ENCODE results near the gene TUBGCP6.

TUBGCP6 gene

DNA sequence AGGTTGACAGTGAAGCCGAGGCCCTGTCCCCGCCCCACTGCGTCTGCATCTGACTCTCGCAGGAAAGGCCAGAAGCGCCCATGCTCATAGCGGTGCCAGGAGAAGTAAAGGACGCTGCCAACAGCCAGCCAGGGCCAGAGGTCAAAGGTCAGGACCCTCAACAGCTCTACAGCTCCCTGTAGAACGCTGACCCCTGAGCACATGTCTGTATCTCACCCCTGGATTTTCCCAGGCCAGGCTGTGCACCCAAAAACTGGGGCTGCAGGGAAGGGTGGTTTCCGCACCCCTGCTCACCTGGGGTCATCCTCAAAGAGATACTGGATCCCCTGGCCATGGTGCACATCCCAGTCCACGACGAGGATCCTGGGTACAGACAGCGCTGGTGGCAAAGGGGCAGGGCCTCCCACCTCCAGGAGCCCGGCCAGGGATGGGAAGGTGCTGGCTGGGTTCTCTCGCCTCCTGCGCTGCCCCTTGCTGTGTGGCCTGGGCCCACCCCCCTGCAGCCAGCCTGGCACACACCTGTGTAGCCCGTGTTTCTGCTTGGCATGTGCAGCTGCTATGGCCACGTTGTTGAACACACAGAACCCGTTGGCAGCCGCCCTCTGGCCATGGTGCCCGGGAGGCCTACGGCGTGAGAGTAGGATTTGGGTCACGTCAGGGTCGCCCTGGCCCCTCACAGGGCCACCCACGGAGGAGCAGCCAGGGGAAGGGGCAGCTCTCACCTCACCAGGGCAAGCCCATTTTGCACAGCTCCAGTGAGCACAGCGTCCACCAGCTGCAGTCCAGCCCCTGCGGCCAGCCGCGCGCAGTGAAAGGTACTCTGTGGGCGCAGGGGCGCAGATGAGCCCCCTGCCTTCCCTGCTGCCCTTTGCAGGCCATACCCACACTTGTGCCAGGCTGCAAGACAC, 4.8 kb upstream of the TUBGCP6 start:
- DNase-seq = no peak

- DNase-seq = no peak
Measured at GRCh38 chr22:50248196-50249081, 3.6 kb upstream of the TUBGCP6 start.

DNA sequence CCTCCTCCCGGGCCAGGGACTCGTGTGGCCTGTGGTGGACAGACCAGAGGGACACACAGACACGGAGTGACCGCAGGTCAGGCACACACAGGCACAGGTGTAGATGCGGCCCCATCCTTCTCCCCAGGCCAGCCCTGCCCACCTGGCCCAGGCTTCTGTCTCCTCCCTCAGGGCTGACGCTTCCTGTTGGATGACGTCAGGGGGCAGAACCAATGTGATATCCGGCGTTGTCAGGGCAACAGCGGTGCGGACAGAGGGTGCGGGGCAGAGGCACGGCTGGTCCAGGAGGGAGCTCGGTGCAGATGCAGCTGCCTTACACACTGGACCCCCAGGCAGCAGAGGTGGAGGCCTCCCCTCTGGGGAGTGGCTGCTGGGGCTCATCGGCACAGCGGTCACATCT, 2.9 kb upstream of the TUBGCP6 start:
- peak; percentile 78 for DNase-seq

GRCh38 chr22:50246242-50247175, 1.7 kb upstream of the TUBGCP6 start:
- DNase-seq = no peak

DNA sequence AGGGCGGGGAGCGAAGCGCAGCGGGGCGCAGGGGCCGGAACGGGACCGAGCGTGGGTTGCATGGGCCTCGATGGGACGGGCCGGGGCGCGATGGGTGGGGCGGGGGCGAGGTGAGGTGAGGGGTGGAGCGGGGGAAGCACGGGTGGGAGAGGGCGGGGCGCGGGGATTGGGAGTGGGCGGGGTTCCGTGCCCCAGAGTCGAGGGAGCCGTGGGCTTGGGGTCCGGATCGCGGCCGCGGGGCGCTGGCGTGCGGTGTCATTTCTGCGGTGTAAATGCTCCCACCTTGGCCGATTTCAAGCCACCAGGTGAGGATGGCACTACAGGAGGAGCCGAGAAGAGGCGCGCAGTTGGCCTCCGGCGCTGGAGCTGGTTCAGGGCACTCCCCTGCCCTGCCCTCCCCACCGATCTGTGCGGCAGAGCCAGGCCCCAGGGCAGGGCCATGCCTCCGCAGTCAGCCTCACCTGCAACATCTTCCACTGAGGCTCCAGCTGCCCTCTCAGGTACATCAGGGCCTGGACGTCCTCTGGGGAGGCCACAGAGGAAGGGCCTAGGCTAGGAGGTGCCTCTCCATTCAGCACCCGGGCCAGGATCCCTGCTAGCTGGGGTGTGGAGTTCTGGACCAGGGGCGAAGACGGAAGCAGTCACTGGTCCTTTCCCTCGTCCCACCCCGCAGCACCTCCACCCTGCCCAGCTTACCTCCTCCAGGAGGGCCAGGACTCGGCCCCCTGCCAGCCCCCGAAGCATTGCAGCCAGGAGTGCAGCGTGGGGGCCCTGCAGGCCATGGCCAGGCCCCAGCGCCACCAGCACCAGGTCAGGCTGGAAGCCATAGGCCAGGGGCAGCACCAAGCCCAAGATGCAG, 620 bp upstream of the TUBGCP6 start:
- no peak for DNase-seq

DNA sequence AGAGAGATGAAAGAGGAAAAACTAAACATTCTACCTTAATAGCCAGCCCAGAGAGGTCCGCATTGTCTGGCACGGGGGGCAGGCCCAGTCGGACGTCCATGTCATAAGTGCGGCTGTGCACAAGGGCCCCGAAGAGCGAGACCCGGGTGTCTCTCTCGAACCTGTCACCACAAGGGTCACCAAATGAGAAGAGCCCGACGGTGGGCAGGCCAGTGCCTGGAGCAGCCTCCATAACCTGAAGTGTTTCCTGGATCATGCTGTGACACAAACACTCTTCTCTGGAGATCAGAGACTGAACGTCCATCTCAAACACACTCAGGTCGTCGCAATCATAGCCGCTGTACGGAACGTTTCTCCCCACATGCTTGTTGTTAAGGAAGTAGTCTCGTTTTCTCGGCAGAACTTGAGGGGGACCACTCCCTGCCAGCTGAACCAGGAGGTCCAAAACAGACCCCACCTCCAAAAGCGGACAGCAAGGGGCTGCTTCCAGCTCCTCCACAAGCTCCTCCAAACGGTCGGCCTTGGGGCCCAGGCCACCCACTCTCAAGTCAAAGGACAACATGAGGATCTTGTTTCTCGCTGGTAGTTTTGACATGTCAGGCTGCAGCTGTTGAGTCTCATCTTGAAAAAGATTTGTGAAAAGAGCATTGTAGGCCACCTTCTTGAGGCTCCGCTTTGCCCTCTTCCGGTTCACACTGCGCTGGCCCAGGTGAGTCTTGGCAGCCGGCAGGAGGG, 971 bp downstream of the TUBGCP6 start:
- no peak for DNase-seq

DNA sequence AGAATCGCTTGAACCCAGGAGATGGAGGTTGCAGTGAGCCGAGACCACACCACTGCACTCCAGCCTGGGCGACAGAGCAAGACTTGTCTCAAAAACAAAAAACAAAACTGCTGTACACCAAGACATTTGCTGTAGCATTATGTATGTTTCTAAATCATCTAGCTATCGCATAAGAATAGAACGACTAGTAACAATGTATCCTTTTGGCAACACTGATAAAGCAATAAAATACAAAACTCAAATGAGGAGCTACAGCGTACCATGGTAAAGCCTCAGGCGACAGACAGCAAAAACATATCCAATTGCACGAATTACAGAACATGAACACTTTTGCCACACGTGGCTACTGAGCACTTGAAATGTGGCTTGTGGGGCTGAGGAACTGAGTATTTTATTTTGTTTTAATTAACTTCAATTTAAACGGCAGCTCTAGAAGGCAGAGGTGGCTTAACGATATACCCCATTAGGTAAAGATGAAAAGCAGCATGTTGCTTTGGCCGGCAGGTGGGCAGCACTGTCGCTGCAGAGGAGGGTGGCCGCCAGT, 2.3 kb downstream of the TUBGCP6 start:
- no peak for DNase-seq

DNA sequence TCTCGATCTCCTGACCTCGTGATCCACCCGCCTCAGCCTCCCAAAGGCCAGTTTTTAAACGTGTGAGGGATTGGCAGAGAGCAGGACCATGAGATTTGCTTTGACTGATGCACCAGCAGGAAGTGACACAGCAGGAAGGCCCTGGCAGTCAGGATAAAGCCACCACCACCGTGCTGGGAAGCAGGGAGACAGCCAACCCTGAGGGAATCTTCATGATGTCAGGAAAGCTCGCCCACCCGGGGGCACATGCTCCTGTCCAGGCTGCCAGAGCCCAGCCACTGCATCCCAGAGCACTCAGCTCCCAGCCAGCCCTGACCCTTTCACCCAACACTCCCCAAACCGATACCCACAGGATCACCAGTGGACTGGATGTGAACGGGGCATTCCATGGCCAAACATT, 6.1 kb downstream of the TUBGCP6 start:
- DNase-seq = no peak

DNA sequence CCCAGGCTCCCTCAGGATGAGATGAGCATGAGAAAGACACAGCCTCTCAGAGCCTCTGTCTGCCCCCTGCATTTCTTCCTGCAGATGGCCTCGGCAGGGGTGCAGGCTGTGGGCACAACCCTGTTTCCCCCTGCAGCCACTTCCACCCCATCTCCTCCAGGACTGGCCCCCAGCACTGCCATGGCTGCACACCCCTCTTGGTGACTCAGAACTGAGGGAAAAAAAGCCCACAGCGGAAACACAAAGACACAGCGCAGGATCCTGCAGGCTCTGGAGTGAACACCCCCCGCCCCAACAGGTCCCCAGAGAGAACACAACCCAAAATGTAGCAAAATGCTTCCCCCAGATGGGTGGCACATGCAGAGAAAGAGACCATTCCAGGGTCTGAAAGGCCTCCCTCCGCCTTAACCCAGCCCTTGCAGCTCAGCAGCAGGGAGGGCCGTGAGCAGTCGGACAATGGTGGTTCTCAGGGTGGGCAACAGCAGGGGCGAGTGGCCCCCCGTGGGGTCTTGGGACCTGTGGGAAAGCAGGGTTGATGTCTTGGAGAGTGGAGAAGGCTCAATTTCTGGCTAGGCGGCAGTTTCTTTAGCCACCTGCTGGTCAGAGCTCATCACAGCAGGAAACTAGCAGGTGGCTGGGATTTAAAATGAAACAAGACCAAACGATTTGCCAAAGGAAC, 8.0 kb downstream of the TUBGCP6 start:
- DNase-seq = no peak

- DNase-seq = no peak
Measured at GRCh38 chr22:50233223-50233622, 11.6 kb downstream of the TUBGCP6 start.

DNA sequence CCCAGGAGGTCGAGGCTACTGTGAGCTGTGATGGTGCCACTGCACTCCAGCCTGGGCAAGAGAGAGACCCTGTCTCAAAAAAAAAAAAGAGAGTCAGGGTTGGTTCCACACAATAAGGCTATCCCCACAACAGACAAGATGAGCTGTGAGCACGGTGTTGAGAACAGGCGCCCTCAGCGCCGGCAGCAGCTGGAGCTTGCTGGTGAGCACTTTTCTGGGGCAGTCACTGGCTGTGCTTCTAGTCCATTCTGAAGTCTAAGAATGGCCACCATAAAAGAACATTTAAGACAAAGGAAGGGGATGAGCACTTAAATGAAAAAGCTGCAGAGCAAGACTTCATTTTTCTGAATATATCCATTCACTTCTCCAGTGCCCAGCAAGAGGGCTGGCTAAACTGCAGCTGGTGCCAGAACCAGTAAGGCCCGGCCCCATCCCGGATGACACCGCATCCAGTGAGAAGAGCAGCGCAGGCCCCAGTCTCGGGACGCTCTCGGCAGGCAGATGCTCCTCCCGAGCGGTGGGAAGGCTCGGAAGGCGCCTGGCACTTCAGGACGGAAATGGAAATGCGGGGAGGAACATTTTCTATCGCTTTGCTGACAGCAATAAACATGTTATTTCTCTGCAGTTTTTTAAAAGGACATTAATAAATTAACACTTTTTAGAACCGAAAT, 12.2 kb downstream of the TUBGCP6 start:
- no peak for DNase-seq

GRCh38 chr22:50229370-50229769, 15.5 kb downstream of the TUBGCP6 start:
- no peak for DNase-seq

- no peak for DNase-seq
Measured at GRCh38 chr22:50228366-50228765, 16.5 kb downstream of the TUBGCP6 start.

DNA sequence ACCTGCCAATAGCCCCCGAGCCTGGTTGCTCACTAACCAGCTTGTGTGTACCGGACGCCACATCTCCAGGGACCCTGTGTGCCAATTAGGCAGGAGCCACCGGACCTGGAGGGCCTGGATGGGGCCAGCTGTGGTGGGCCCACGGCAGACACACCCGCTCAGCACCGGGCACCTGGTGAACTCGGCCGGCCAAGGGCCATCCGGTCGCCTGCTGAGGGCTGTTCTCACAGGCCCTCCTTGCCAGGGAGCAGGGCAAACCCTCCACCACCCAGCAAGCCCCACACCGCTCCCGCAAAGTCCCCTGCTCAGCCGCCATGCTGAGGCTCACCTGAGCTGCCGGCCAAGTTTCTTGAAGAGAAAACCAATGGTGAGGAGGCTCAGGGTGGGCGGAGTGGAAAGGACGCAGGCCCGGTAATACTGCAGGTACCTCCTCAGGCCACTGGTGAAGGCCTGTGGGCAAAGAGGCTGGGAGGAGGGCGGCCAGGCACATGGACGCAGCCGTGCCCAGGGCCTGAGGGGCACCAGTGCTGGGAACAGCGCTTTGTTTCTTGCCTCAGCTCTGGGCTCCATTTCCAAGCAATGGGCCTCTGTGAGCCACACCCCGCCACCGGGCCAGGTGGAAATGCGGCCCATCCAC, 17.1 kb downstream of the TUBGCP6 start:
- no peak for DNase-seq

GRCh38 chr22:50226875-50227165, 18.0 kb downstream of the TUBGCP6 start:
- no peak for DNase-seq

GRCh38 chr22:50226063-50226874, 18.6 kb downstream of the TUBGCP6 start:
- no peak for DNase-seq

DNA sequence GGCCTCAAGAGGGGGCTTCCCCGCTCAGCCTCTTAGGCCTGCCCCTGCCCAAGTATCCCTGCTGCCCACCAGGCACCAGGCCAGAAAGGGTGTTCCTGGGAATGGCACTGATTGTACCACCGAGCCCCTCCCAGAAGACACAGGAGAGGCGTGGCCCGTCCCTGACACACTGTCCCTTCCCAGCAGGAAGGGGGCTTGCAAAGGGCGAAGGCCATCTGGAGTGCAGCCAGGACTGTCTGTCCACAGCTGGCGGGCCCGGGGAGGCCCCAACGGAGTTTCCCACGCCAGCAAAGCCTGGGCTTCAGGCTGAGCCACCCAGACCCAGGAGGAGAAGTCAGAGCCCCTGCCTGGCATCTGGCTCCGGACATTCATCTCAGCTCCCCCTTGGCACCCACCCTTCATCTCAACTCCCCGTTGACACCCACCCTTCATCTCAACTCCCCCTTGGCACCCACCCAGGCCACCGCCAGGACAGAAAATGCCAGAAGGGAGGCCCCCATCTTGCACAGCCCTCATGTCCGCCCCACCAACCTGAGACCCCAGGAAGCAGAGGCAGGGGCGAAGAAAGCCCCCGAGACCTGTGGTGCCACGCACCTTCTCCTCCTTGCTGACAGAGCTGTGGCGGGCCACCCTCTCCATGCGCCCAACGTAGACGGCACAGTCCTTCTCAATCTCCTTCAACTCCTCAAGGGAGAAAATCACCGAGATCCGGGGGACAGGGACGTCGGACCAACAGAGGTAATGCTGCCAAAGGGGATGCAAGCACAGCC, 19.4 kb downstream of the TUBGCP6 start:
- DNase-seq = no peak

GRCh38 chr22:50224071-50224470, 20.8 kb downstream of the TUBGCP6 start:
- DNase-seq = no peak

All from activated CD4-positive, alpha-beta T cell treated with anti-CD3 and anti-CD28 coated beads, Interleukin-10, Interleukin-2, amounts not matched to agents 100 ng/mL and 50 ng/mL, durations not matched to agents 16 hours and 8 hours (primary cell).